PC-3 (cell line): ENCODE data around the gene EPHA1. TPM values are rescaled to one million over a fixed set of nuclear protein-coding genes. Genes with fewer than 3 reads are reported as not detected.
A peak's percentile ranks its signal among the peaks of the same experiment; 100 is the strongest.
"Not testable (repeated sequence)": the region's sequence is repeated elsewhere in the genome, so short reads cannot be mapped to it uniquely, and the experiment has no call there.

Experiments used
- ATAC-seq: fragments of 200-7000 bp; cut with Tn5 transposase; 2 replicates; pipeline ENCODE4 v1.9.1; 2020; ENCODE audit warnings: mild to moderate bottlenecking, moderate library complexity
- BruUV-seq: library from RNA; stranded (reverse); fragments of 400-500 nt; replicated peaks from 2 replicates; lab custom pipeline; 2021; lab: Mats Ljungman, UMichigan
- CTCF ChIA-PET: fragments of 300-600 bp; sonication (Branson Sonifier 250); formaldehyde crosslinking; loops from one replicate; lab custom pipeline; 2022; ENCODE audit warnings: antibody characterized with exemption; lab: Charles Lee
- POLR2A ChIA-PET: fragments of 300-600 bp; sonication (Branson Sonifier 250); formaldehyde crosslinking; loops from one replicate; lab custom pipeline; 2022; ENCODE audit warnings: antibody characterized with exemption; ENCODE audit not compliant: unreplicated experiment; lab: Charles Lee
- DNase-seq: peaks from one replicate; pipeline ENCODE4 v3.0.0-alpha.2; 2015
- H2AFZ ChIP-seq: fragments of 300-600 bp; sonication (generic); 2 replicates; pipeline ENCODE4 v1.6.0; 2016; ENCODE audit warnings: antibody characterized with exemption, low read length
- H3F3A ChIP-seq: fragments of 300-600 bp; sonication (generic); one replicate; pipeline ENCODE4 v1.6.0; 2017; ENCODE audit warnings: antibody characterized with exemption, low read length, control low read depth, mild to moderate bottlenecking; ENCODE audit not compliant: unreplicated experiment
- H3K27ac ChIP-seq: fragments of 300-600 bp; sonication (generic); 2 replicates; pipeline ENCODE4 v1.5.1; 2016; ENCODE audit warnings: mild to moderate bottlenecking, low read length
- H3K27me3 ChIP-seq: fragments of 300-600 bp; sonication (generic); 2 replicates; pipeline ENCODE4 v1.6.1; 2016; ENCODE audit warnings: low read length, mixed read lengths
- H3K36me3 ChIP-seq: fragments of 300-600 bp; sonication (generic); 2 replicates; pipeline ENCODE4 v1.6.1; 2016; ENCODE audit warnings: low read depth, mixed run types, low read length, mixed read lengths
- H3K4me1 ChIP-seq: fragments of 300-600 bp; sonication (generic); 2 replicates; pipeline ENCODE4 v1.5.1; 2016; ENCODE audit warnings: low read length; ENCODE audit not compliant: insufficient read depth
- H3K4me2 ChIP-seq: fragments of 300-600 bp; sonication (generic); 2 replicates; pipeline ENCODE4 v1.6.0; 2016; ENCODE audit warnings: low read length
- H3K4me3 ChIP-seq: fragments of 300-600 bp; sonication (generic); 2 replicates; pipeline ENCODE4 v1.5.1; 2016; ENCODE audit warnings: mild to moderate bottlenecking, low read length, mixed read lengths
- H3K79me2 ChIP-seq: fragments of 300-600 bp; sonication (generic); 2 replicates; pipeline ENCODE4 v1.6.1; 2017; ENCODE audit warnings: low read length, mixed read lengths
- H3K9ac ChIP-seq: fragments of 300-600 bp; sonication (generic); 2 replicates; pipeline ENCODE4 v1.6.0; 2016; ENCODE audit warnings: mild to moderate bottlenecking, low read length
- H3K9me2 ChIP-seq: fragments of 300-600 bp; sonication (generic); replicated peaks from 2 replicates; pipeline ENCODE4 v1.6.1; 2016; ENCODE audit warnings: mixed run types, low read length, mixed read lengths
- H3K9me3 ChIP-seq: fragments of 300-600 bp; sonication (generic); 2 replicates; pipeline ENCODE4 v1.6.1; 2016; ENCODE audit warnings: low read length, mixed read lengths
- H4K20me1 ChIP-seq: fragments of 300-600 bp; sonication (generic); 2 replicates; pipeline ENCODE4 v1.6.1; 2016; ENCODE audit warnings: low read length, mixed read lengths
- CTCF ChIP-seq: fragments of 300-600 bp; sonication (generic); conservative IDR thresholded peaks from 2 replicates; pipeline ENCODE4 v1.5.1; 2017; ENCODE audit warnings: antibody characterized with exemption, low read depth, mild to moderate bottlenecking, low read length
- EZH2 ChIP-seq: fragments of 300-600 bp; sonication (generic); IDR thresholded peaks from one replicate; pipeline ENCODE4 v1.6.1; 2017; ENCODE audit warnings: antibody characterized with exemption, mild to moderate bottlenecking, low read length; ENCODE audit not compliant: unreplicated experiment
- EZH2phosphoT487 ChIP-seq: fragments of 300-600 bp; sonication (generic); IDR thresholded peaks from 2 replicates; pipeline ENCODE4 v1.6.1; 2018; ENCODE audit warnings: mild to moderate bottlenecking, antibody characterized with exemption, low read length, borderline replicate concordance
- intact Hi-C: fragments of 100-400 bp; cut with micrococcal nuclease; formaldehyde crosslinking; loops from 2 replicates; pipeline ENCODE4 v1.9.0; 2023
- total RNA-seq: library from RNA; depleted of rRNA; stranded (reverse); fragments of >200 nt; gene quantifications from 2 replicates; pipeline ENCODE4 v1.2.3, GENCODE V29; 2014

Gene EPHA1
- total RNA-seq, 1 experiment from 2014 or later = 46.4 TPM

- peak overlapping the region; percentile 89 for H3K27ac ChIP-seq
- intact Hi-C loops = loop anchor here (2.0 to 10.0 kb wide), 4 partner anchors 34 to 412 kb away; partner anchors contain the start of gene ZYX
- no peak for TF ChIP-seq EZH2phosphoT487
- no peak for TF ChIP-seq EZH2
- TF ChIP-seq CTCF = peak; percentile 86
- no peaks in the 10 kb centered on the region for H3K36me3 ChIP-seq
- peak overlapping the region; percentile 53; the same call in 1 of the 2 replicates for H3K9ac ChIP-seq
- no peaks in the 10 kb centered on the region for H3K79me2 ChIP-seq
- ChIA-PET POLR2A (interaction anchor here (0.6 kb wide), 2 partner anchors 14 to 15 kb away, joined by 5 to 9 read pairs; no protein-coding TSS in a partner anchor), CTCF (interaction anchor here (0.6 to 1.2 kb wide), 3 partner anchors 8 to 177 kb away, joined by 3 to 7 read pairs (median 4); partner anchors contain the start of gene EPHA1)
- peak overlapping the region; percentile 56; the same call in 1 of the 2 replicates for H3K4me3 ChIP-seq
- DNase-seq = peak; percentile 80
- peak overlapping the region; percentile 85 for H3K4me2 ChIP-seq
- no peaks in the 10 kb centered on the region for H3F3A ChIP-seq
- peak overlapping the region; percentile 62; the same call in 1 of the 2 replicates for H2AFZ ChIP-seq
- H3K27me3 ChIP-seq = no peaks in the 10 kb centered on the region
- no TSS peak for BruUV-seq
- ATAC-seq = peak; percentile 25; the same call in 1 of the 2 replicates
- H3K4me1 ChIP-seq = peaks cover 32% of the 10 kb centered on the region
- H3K9me3 ChIP-seq = no peaks in the 10 kb centered on the region
- H3K9me2 ChIP-seq = no peaks in the 10 kb centered on the region
- no peaks in the 10 kb centered on the region for H4K20me1 ChIP-seq
Observed at GRCh38 chr7:143416565-143417149, 8.0 kb upstream of the EPHA1 start.

GRCh38 chr7:143415742-143416397 is 7.2 kb upstream of the EPHA1 start:
- H3K9me2 ChIP-seq = no peaks in the 10 kb centered on the region
- peak overlapping the region; percentile 62 for H2AFZ ChIP-seq
- peaks cover 32% of the 10 kb centered on the region for H3K4me1 ChIP-seq
- H3K27ac ChIP-seq = peak overlapping the region; percentile 89
- ChIA-PET POLR2A (interaction anchor here (0.6 kb wide), 2 partner anchors 13 to 16 kb away, joined by 3 to 5 read pairs; no protein-coding TSS in a partner anchor), CTCF (interaction anchor here (0.7 kb wide), 1 partner anchor 85 kb away, joined by 3 read pairs; no protein-coding TSS in a partner anchor)
- H3K4me2 ChIP-seq = peak overlapping the region; percentile 85
- ATAC-seq (peak; percentile 80), DNase-seq (peak; percentile 90)
- H3K27me3 ChIP-seq = no peaks in the 10 kb centered on the region
- no peaks in the 10 kb centered on the region for H3K9me3 ChIP-seq
- H3K9ac ChIP-seq = peak overlapping the region; percentile 53
- no peaks in the 10 kb centered on the region for H3K79me2 ChIP-seq
- no peaks in the 10 kb centered on the region for H4K20me1 ChIP-seq
- no peak for TF ChIP-seq EZH2
- TF ChIP-seq EZH2phosphoT487 = no peak
- TF ChIP-seq CTCF = no peak
- intact Hi-C loops = loop anchor here (2.0 to 10.0 kb wide), 5 partner anchors 34 to 411 kb away; partner anchors contain the start of gene ZYX
- H3F3A ChIP-seq = no peaks in the 10 kb centered on the region
- H3K36me3 ChIP-seq = no peaks in the 10 kb centered on the region
- BruUV-seq = TSS peak; percentile 98
- peak overlapping the region; percentile 56 for H3K4me3 ChIP-seq

GRCh38 chr7:143415209-143415608 is 6.6 kb upstream of the EPHA1 start:
- CTCF ChIA-PET, H3F3A ChIP-seq, H3K27me3 ChIP-seq, DNase-seq, H3K9me3 ChIP-seq, ATAC-seq, H3K36me3 ChIP-seq, H4K20me1 ChIP-seq, H3K79me2 ChIP-seq, H3K9me2 ChIP-seq: not testable (repeated sequence)
- peaks cover 32% of the 10 kb centered on the region for H3K4me1 ChIP-seq
- H3K9ac ChIP-seq = peak overlapping the region; percentile 5; the same call in 1 of the 2 replicates
- BruUV-seq = TSS peak; percentile 91
- POLR2A ChIA-PET = interaction anchor here (0.6 kb wide), 1 partner anchor 16 kb away, joined by 3 read pairs; no protein-coding TSS in a partner anchor
- peak overlapping the region; percentile 56; the same call in 1 of the 2 replicates for H3K4me3 ChIP-seq
- peak overlapping the region; percentile 85 for H3K4me2 ChIP-seq
- intact Hi-C loops = loop anchor here (2.0 to 10.0 kb wide), 4 partner anchors 33 to 410 kb away; partner anchors contain the start of gene ZYX
- peak overlapping the region; percentile 62; the same call in 1 of the 2 replicates for H2AFZ ChIP-seq
- peak overlapping the region; percentile 89 for H3K27ac ChIP-seq
